HG03045 (cell line): Measurements from ENCODE around the gene SNRNP70.
"Not testable (repeated sequence)": the region's sequence is repeated elsewhere in the genome, so short reads cannot be mapped to it uniquely, and the experiment has no call there.

Experiments used
- ATAC-seq: cut with Tn5 transposase; IDR thresholded peaks from one replicate; pipeline ENCODE4 v1.9.1; 2021; ENCODE audit warnings: mild to moderate bottlenecking, moderate library complexity; ENCODE audit not compliant: unreplicated experiment

Gene SNRNP70, protein sequence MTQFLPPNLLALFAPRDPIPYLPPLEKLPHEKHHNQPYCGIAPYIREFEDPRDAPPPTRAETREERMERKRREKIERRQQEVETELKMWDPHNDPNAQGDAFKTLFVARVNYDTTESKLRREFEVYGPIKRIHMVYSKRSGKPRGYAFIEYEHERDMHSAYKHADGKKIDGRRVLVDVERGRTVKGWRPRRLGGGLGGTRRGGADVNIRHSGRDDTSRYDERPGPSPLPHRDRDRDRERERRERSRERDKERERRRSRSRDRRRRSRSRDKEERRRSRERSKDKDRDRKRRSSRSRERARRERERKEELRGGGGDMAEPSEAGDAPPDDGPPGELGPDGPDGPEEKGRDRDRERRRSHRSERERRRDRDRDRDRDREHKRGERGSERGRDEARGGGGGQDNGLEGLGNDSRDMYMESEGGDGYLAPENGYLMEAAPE

DNA sequence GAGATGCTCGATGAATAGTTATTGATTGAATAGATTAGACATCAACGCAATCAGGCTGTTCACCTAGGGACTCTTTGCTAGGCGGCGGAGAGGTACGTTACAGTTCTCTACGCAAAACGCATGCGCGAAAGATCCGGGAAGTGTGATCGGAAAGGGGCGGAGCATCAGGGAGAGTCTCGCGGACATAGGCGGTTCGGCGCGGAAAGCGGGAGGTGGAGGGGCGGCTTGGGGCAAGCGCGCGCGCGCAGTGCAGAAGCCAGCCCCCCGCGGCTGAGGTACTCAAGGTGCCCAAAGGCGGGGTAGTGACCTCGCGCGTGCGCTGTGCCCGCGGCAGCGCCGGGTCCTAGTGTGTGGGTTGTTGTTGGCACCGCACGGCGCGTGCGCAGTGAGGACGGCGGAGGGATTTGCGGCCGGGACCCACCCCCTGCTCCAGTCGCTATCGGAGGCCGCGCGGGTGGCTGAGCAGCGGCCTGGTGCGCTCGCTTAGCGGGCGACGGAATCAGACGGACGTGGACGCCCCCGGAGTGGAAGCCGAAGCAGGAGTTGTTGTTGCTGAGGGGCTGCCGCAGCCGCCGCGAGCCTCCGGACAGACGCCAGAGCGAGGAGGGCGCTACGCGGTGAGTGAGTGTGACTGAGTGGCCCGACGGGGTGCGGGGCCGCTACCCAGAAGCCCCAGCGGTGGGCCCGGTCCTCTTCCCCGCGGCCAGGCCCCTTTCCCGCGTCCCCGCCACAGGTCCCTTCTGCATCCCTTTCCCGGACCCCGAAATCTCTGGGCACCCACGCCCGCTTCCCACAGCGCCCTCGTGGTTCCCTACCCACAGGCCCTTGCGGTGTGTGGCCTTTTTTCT lies at the start of gene SNRNP70:
SNRNP70 (plus strand) TSS at position 432 of the 848 bp plus-strand sequence. CDS start 964 bp downstream, outside the sequence.
- ATAC-seq = peak; percentile 85

DNA sequence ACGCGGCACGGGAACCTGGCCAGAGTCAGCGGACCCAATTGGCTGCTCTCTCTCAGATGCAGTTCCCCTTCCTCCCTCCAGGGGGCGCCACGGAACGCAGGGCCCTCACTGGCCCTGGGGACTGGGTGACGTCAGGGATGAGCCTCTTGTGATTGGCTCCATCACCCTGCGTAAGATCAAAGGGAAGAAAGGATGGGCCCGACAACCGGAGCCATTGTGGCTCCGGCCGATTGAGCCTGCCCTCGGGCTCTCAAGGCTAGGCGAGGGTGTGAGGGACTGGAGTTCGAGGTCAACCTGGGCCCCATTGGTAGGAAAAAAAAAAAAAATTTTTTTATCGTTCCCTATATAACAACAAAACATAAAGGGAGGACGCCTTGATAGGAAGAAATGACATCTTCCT lies 48.4 kb upstream of the SNRNP70 start, which contains the start of gene CGB1:
CGB1 (minus strand) TSS at position 81 of the 400 bp plus-strand sequence. CDS start 184 bp downstream, outside the sequence.
- not testable (repeated sequence) for ATAC-seq

DNA sequence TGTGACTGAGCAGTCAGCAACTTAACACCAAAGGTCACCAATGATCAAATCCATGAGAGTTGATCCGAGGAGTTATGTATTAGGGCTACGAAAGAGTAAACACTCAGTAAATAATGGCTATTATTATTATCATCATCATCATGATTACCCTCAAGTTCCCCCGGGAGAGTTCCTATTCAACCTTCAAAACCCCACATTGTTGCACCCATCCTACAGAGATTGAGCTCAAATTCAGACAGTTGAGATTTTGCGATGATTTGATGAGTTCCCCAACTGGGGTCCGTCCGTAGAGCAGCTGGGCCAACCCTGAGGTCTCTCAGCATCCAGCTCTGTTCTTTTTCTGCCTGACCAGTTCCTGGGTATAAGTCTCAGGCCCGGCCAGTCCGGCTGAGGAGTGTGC lies 47.1 kb upstream of the SNRNP70 start:
- not testable (repeated sequence) for ATAC-seq

DNA sequence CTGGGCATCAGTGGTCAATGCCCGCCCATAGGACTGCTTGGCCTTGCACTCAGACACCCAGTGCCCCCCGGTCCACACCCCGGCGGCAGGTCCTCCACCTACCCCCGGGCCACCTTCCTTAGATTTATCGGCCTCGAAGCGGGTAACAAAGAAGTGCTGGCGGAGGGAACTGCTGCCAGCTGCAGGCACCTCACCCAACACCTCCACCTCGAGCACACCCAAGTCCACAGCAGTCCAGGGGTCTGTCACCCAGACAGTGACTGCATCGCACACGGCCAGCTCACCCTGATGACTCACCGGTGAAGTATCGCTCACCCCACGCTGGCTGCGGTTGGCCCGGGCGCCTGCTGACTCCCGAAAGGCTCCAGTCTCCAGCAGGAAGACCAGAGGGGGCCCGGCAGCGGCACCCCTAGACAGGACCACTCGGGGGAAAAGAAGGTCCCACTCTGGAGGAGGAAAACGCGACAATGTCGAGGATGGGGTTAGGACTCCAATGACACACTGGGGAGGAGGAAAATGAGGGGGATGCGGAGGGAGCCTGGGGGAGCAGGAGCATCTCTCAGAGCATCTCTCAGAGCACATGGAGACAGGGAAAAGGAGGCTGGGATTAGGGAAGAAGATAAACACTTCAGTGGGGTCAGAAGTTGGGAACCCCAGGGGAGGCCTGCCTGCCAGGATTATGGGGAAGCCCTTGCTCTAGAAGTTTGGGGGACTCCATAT lies 46.5 kb upstream of the SNRNP70 start:
- not testable (repeated sequence) for ATAC-seq

DNA sequence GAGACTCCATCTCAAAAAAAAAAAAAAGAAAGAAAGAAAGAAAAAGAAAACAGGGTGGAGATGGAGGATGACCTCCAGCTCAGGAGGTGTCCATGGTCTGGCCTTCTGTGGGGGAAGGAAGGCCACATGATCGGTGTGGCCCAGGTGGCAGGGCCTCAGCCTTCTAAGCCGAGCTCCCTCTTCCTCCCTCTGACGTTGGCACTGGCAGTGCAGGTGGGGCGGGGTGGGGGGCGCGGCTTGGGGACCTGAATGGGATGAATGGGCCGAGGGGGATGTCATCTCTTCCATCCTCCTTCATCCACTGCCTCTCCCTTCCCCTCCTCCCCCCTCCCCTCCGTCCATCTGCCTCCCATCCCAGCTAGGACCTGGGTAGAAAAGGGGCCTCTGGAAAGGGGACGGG lies 45.5 kb upstream of the SNRNP70 start:
- ATAC-seq = not testable (repeated sequence)

DNA sequence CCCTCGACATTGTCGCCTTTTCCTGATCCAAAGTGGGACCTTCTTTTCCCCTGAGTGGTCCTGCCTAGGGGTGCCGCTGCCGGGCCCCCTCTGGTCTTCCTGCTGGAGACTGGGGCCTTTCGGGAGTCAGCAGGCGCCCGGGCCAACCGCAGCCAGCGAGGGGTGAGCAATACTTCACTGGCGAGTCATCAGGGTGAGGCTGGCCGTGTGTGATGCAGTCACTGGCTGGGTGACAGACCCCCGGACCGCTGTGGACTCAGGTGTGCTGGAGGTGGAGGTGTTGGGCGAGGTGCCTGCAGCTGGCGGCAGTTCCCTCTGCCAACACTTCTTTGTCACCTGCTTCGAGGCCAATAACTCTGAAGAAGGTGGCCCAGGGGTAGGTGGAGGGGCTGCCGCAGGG lies 43.1 kb upstream of the SNRNP70 start:
- no peak for ATAC-seq

DNA sequence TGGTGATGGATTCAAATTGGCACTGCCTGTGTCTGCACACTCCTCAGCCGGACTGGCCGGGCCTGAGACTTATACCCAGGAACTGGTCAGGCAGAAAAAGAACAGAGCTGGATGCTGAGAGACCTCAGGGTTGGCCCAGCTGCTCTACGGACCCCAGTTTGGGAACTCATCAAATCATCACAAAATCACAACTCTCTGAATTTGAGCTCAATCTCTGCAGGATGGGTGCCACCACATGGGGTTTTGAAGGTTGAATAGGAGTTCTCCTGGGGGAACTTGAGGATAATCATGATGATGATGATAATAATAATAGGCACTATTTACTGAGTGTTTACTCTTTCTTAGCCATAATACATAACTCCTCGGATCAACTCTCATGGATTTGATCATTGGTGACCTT lies 42.6 kb upstream of the SNRNP70 start:
- ATAC-seq = not testable (repeated sequence)

DNA sequence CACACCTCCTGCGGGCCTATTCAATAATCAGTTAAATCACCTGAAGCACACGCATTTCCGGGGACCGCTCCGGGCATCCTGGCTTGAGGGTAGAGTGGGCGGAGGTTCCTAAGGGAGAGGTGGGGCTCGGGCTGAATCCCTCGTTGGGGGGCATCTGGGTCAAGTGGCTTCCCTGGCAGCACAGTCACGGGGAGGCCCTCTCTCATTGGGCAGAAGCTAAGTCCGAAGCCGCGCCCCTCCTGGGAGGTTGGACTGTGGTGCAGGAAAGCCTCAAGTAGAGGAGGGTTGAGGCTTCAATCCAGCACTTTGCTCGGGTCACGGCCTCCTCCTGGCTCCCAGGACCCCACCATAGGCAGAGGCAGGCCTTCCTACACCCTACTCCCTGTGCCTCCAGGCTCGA lies 41.7 kb upstream of the SNRNP70 start, which contains the start of gene CGB5:
CGB5 (plus strand) TSS at position 301 of the 400 bp plus-strand sequence. CDS start 362 bp downstream, outside the sequence.
- ATAC-seq = not testable (repeated sequence)

DNA sequence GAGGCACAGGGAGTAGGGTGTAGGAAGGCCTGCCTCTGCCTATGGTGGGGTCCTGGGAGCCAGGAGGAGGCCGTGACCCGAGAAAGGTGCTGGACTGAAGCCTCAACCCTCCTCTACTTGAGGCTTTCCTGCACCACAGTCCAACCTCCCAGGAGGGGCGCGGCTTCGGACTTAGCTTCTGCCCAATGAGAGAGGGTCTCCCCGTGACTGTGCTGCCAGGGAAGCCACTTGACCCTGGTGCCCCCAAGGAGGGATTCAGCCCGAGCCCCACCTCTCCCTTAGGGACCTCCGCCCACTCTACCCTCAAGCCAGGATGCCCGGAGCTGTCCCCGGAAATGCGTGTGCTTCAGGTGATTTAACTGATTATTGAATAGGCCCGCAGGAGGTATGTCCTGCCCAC lies 36.2 kb upstream of the SNRNP70 start, which contains the start of gene CGB8:
CGB8 (minus strand) TSS at position 101 of the 400 bp plus-strand sequence. CDS start 372 bp downstream, outside the sequence.
- ATAC-seq = not testable (repeated sequence)

DNA sequence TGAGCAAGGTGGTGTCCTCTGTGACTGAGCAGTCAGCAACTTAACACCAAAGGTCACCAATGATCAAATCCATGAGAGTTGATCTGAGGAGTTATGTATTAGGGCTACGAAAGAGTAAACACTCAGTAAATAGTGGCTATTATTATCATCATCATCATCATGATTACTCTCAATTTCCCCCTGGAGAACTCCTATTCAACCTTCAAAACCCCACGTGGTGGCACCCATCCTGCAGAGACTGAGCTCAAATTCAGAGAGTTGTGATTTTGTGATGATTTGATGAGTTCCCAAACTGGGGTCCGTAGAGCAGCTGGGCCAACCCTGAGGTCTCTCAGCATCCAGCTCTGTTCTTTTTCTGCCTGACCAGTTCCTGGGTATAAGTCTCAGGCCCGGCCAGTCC lies 35.4 kb upstream of the SNRNP70 start:
- not testable (repeated sequence) for ATAC-seq

DNA sequence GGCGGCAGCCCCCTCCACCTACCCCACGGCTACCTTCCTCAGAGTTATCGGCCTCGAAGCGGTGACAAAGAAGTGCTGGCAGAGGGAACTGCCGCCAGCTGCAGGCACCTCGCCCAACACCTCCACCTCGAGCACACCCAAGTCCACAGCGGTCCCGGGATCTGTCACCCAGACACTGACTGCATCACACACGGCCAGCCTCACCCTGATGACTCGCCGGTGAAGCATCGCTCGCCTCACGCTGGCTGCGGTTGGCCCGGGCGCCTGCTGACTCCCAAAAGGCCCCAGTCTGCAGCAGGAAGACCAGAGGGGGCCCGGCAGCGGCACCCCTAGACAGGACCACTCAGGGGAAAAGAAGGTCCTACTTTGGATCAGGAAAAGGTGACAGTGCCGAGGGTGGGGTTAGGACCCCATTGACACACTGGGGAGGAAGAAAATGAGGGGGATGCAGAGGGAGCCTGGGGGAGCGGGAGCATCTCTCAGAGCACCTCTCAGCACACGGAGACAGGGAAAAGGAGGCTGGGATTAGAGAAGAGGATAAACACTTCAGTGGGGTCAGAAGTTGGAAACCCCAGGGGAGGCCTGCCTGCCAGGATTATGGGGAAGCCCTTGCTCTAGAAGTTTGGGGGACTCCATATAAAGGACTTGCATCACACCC lies 34.7 kb upstream of the SNRNP70 start:
- not testable (repeated sequence) for ATAC-seq

DNA sequence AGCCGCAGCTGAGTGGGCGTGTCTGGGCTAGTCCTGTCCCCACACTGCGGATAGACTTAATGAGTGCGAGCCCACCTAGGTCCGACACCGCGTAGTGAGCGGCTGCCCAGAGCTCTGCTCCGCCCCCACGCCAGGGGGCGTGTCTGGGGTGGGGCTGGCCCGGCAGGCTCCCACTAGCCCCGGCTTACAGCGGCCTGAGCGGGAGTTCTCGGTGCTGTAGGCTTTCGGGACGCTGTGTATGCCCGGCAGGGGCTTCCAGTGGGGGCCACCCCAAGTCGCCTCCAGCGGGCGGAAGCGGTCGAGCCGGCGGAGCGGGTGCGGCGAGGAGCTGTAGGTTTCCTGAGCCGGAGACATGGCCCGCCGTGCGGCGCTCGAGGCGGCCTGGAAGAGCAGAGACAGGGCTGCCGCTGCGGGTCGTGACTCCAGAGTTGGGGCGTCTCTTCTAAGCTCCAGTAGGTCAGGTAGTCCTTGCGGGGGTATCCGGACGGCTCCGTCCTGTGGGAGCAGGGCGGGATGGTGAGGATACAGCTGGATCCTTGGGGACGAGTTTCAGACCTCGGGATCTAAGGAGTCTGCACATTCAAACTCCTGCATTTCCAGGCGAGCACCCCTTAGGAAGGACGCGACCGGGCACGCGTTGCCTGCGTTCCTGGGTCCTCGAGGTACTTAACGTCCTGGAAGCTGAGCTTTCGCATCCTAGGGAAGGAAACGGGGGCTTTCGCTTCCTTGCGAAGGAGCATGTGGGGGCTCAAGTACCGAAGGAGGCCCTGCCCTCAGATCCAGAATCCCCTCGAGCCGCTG lies 28.9 kb upstream of the SNRNP70 start:
- ATAC-seq = no peak

DNA sequence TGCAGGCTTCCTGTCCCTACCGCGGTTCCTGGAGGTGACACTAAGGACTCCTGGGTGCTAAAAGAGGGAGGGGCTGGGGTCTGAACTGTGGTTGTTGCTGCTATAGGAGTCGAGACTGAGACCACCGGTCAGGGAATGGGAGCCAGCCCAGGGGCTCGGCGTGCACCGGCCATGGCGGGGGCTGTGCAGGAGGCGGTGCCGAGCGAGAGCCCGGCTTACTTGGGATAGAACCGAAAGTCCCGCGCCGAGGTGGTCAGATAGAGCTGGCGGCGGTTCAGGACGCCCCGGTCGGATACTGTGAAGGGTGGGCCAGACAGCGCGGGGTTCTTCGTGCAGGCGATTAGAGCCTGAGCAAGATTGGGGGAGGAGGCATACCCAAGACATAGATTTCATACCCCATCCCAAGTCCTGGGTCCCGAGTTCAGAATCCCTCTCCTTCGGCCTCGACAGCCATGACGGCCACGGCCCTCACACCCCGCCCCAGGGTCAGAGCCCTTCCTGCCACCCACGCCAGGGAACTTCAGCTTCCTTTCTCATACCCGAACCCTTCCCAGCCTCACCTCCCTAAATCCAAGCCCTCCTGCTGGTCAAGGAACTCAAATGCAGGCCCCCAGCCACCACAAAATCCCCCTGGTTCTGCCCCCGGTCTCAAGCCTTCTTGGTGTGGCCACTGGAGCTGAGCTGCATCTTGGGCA lies 28.2 kb upstream of the SNRNP70 start:
- ATAC-seq = not testable (repeated sequence)

DNA sequence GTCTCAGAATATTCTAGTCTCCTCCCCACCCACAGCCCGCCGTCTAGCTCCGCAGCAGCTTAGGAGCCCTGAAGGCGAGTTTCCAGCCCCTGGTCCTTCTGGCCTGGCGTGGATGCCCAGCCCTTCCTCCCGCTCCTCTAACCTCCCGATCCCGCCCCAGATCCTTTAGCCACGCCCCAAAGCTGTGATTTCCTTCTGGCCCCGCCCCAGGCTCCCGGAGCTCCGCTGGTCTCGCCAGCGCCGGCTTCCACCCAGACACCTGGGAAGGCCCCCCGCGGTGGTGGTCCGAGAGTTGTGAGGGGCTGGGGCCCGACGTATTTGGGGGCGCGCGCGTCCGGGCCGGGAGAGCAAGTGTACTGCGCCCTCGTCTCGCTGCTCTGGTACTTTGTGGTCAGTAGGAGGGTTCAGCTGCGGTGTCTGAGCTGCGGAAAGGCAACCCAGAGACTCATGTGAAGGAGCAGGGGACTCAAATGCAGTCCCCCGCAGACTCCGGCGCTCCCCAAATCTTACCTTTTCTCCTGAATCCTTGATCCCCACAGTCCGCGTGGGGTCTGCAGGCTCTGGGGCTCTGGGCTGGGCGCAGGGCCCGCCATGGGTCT lies 27.5 kb upstream of the SNRNP70 start, which contains the start of gene CGB7:
CGB7 (minus strand) TSS at position 114 of the 599 bp plus-strand sequence. CDS start 2,374 bp downstream, outside the sequence.
- ATAC-seq = no peak

DNA sequence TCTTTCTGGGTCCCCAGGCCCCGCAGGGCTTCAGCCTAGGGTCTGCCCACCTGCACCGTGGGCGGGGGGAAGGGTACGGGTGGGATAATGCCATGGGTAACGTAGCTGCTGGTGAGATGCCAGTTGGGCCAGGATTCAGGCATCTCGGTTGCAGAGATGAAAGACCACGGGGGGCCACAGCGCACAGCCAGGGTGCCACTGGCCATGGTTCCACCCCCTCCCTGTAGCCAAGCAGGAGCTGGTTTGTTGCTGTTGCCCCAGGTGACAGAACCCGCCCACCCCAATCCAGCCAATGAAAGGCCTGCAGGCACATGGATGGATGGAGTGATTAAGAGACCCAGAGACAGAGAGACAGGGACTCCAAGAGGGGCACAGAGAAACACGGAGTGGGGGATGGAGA lies 26.7 kb upstream of the SNRNP70 start:
- no peak for ATAC-seq

DNA sequence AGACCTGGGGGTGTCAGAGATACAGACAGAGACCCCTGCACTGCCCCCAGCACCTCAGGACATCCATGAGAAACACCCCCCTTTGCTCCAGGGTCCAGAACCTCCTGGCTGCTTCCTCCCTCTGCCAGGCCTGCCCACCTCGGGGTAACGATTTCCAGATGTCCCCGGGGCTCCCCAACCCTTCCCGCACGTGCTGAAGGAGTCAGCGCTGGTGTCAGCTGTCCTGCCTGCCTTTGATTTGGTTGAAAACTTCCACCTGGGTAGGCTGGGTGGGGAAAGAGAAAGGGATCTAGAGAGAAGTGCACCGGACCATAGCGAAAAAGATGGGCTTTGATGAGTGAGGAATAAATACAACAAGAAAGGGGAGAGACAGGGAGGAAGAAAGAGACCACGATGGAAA lies 26.2 kb upstream of the SNRNP70 start:
- ATAC-seq = no peak

DNA sequence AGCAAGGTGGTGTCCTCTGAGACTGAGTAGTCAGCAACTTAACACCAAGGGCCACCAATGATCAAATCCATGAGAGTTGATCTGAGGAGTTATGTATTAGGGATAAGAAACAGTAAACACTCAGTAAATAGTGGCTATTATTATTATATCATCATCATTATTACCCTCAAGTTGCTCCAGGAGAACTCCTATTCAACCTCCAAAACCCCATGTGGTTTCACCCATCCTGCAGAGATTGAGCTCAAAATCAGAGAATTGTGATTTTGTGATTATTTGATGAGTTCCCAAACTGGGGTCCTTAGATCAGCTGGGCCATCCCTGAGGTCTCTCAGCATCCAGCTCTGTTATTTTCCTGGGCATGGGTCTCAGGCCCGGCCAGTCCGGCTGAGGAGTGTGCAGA lies 24.3 kb upstream of the SNRNP70 start:
- no peak for ATAC-seq

DNA sequence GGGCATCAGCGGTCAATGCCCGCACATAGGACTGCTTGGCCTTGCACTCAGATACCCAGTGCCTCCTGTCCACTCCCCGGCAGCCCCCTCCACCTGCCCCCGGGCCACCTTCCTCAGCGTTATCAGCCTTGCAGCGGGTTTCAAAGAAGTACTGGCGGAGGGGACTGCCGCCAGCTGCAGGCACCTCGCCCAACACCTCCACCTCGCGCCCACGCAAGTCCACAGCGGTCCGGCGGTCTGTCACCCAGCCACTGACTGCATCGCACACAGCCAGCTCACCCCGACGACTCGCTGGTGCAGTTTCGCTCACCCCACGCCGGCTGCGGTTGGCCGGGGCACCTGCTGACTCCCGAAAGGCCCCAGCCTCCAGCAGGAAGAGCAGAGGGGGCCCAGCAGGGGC lies 23.8 kb upstream of the SNRNP70 start:
- ATAC-seq = no peak
